GM18519 (cell line): Measurements from ENCODE around the gene HDAC9.
"Not testable (repeated sequence)": the region's sequence is repeated elsewhere in the genome, so short reads cannot be mapped to it uniquely, and the experiment has no call there.

Experiments used
- ATAC-seq: cut with Tn5 transposase; IDR thresholded peaks from one replicate; pipeline ENCODE4 v1.9.1; 2021; ENCODE audit warnings: mild to moderate bottlenecking, moderate library complexity; ENCODE audit not compliant: unreplicated experiment, low FRiP score

Gene HDAC9

GRCh38 chr7:18913106-18913505 is 417.6 kb downstream of the HDAC9 start:
- no peak for ATAC-seq

- ATAC-seq, result no peak
Observed at GRCh38 chr7:18916826-18917225, 421.3 kb downstream of the HDAC9 start.

- ATAC-seq, result no peak
Observed at GRCh38 chr7:18927134-18927533, 431.6 kb downstream of the HDAC9 start.

- ATAC-seq, result no peak
Observed at GRCh38 chr7:18936265-18936664, 440.7 kb downstream of the HDAC9 start.

GRCh38 chr7:18939771-18940592 is 444.4 kb downstream of the HDAC9 start:
- no peak for ATAC-seq

- ATAC-seq, result no peak
Observed at GRCh38 chr7:18940593-18941134, 445.1 kb downstream of the HDAC9 start.

GRCh38 chr7:18941207-18941606 is 445.7 kb downstream of the HDAC9 start:
- ATAC-seq, result no peak

GRCh38 chr7:18948521-18948920 is 453.0 kb downstream of the HDAC9 start:
- ATAC-seq, result no peak

- no peak for ATAC-seq
Observed at GRCh38 chr7:18952846-18953245, 457.3 kb downstream of the HDAC9 start.

GRCh38 chr7:18958627-18959026 is 463.1 kb downstream of the HDAC9 start:
- no peak for ATAC-seq

- no peak for ATAC-seq
Observed at GRCh38 chr7:18960725-18961124, 465.2 kb downstream of the HDAC9 start.

- no peak for ATAC-seq
Observed at GRCh38 chr7:18962031-18962430, 466.5 kb downstream of the HDAC9 start.

- no peak for ATAC-seq
Observed at GRCh38 chr7:18965657-18966056, 470.1 kb downstream of the HDAC9 start.

- ATAC-seq, result not testable (repeated sequence)
Observed at GRCh38 chr7:18967755-18968154, 472.2 kb downstream of the HDAC9 start.

- no peak for ATAC-seq
Observed at GRCh38 chr7:18971839-18972238, 476.3 kb downstream of the HDAC9 start.

- ATAC-seq, result no peak
Observed at GRCh38 chr7:18974803-18975202, 479.3 kb downstream of the HDAC9 start.

GRCh38 chr7:18975276-18975675 is 479.7 kb downstream of the HDAC9 start:
- ATAC-seq, result no peak

GRCh38 chr7:18975689-18976280 is 480.2 kb downstream of the HDAC9 start:
- no peak for ATAC-seq

GRCh38 chr7:18976715-18977471 is 481.3 kb downstream of the HDAC9 start:
- ATAC-seq, result no peak

GRCh38 chr7:18978108-18978495 is 482.6 kb downstream of the HDAC9 start:
- ATAC-seq, result no peak

GRCh38 chr7:18990700-18991099 is 495.2 kb downstream of the HDAC9 start:
- not testable (repeated sequence) for ATAC-seq
